Mammary epithelial cell (primary cell): ENCODE results near the gene PCDH15.

Source experiments
- EZH2 ChIP-seq: IDR thresholded peaks from 2 replicates; pipeline ENCODE4 v1.6.1; 2012; ENCODE audit warnings: low read length, inconsistent platforms, borderline replicate concordance
- TF ChIP-seq, protein P1 (sequence below), 2 donors: IDR thresholded peaks in 1 of 2; conservative IDR thresholded peaks in 1 of 2; 2 replicates each; pipeline ENCODE4 v1.5.1; 2011 to 2012; ENCODE audit warnings: inconsistent platforms in 2 of 2, low read length in 2 of 2, mild to moderate bottlenecking in 2 of 2, control low read depth in 1 of 2, low read depth in 1 of 2; ENCODE audit not compliant: insufficient read depth in 1 of 2; ENCODE audit errors: extremely low read depth in 1 of 2

DNA sequence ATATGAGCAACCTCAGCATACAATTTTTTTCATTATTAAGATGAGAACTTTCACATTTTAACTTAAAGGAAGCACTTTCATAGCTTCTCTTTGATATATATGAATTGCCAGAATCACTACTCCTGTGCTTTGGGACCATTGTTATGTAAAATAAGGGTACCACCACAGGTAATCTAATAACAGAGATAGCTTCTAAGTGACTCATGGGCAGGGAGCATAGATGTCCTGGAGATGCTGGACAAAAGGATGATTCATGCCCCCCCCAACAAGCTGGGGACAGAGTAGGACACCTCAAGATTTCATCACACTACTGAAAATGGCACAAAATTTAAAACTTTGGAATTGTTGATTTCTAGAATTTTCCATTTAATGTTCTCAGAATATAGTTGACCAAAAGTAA, 641.1 kb downstream of the PCDH15 start:
- TF ChIP-seq, protein P1, sequence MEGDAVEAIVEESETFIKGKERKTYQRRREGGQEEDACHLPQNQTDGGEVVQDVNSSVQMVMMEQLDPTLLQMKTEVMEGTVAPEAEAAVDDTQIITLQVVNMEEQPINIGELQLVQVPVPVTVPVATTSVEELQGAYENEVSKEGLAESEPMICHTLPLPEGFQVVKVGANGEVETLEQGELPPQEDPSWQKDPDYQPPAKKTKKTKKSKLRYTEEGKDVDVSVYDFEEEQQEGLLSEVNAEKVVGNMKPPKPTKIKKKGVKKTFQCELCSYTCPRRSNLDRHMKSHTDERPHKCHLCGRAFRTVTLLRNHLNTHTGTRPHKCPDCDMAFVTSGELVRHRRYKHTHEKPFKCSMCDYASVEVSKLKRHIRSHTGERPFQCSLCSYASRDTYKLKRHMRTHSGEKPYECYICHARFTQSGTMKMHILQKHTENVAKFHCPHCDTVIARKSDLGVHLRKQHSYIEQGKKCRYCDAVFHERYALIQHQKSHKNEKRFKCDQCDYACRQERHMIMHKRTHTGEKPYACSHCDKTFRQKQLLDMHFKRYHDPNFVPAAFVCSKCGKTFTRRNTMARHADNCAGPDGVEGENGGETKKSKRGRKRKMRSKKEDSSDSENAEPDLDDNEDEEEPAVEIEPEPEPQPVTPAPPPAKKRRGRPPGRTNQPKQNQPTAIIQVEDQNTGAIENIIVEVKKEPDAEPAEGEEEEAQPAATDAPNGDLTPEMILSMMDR (conservative IDR thresholded peaks at IDR 0.05 in 1 of 2, IDR thresholded peaks at IDR 0.05 in 1 of 2; ENCODE audit: extremely low read depth in 1 of 2, insufficient read depth in 1 of 2, low read depth in 1 of 2, low read length in 2 of 2): no peak
- no peak for TF ChIP-seq EZH2
